ENCODE results near the gene RXRA.

The RXRA gene

GRCh38 chr9:134298000-134298399 is 28.3 kb upstream of the RXRA start:
- DNase-seq (ENCODE audit: low spot score), result no peak
- no peak for TF ChIP-seq CTCF (IDR thresholded peaks at IDR 0.05; ENCODE audit: borderline replicate concordance, control extremely low read depth, extremely low read depth, insufficient read depth, missing control alignments)
- in situ Hi-C loops (cut with MboI; ENCODE audit: low sequenced_read_pairs, unreplicated experiment), result no loop called here

- no peak for TF ChIP-seq CTCF (IDR thresholded peaks at IDR 0.05; ENCODE audit: borderline replicate concordance, control extremely low read depth, extremely low read depth, insufficient read depth, missing control alignments)
- in situ Hi-C loops (cut with MboI; ENCODE audit: low sequenced_read_pairs, unreplicated experiment), result no loop called here
- DNase-seq (ENCODE audit: low spot score), result no peak
Observed at GRCh38 chr9:134299068-134299467, 27.2 kb upstream of the RXRA start.

DNA sequence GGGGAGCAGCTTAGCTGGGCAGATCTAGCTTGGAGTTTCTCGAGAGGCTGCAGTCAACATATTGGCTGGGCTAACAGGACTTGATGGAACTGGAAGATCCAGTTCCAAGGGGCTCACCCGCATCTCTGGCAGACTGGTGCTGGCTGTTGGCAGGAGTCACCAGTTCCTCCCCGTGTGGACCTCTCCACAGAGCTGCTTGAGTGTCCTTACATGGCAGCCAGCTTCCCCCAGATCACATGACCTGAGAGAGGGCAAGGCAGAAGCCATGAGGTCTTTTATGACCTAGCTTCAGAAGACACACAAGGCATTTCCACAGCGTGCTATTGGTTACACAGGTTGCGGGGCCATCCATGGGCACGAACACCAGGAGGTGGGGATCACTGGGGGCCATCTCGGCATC is 26.4 kb upstream of the RXRA start:
- no peak for TF ChIP-seq CTCF (IDR thresholded peaks at IDR 0.05; ENCODE audit: borderline replicate concordance, control extremely low read depth, extremely low read depth, insufficient read depth, missing control alignments)
- DNase-seq (ENCODE audit: low spot score), result no peak
- in situ Hi-C loops (cut with MboI; ENCODE audit: low sequenced_read_pairs, unreplicated experiment), result no loop called here

GRCh38 chr9:134301387-134302129 is 24.7 kb upstream of the RXRA start:
- TF ChIP-seq CTCF (IDR thresholded peaks at IDR 0.05; ENCODE audit: borderline replicate concordance, control extremely low read depth, extremely low read depth, insufficient read depth, missing control alignments), result no peak
- no peak for DNase-seq (ENCODE audit: low spot score)
- in situ Hi-C loops (cut with MboI; ENCODE audit: low sequenced_read_pairs, unreplicated experiment), result no loop called here

GRCh38 chr9:134302130-134302817 is 24.0 kb upstream of the RXRA start:
- in situ Hi-C loops (cut with MboI; ENCODE audit: low sequenced_read_pairs, unreplicated experiment), result no loop called here
- TF ChIP-seq CTCF (IDR thresholded peaks at IDR 0.05; ENCODE audit: borderline replicate concordance, control extremely low read depth, extremely low read depth, insufficient read depth, missing control alignments), result no peak
- no peak for DNase-seq (ENCODE audit: low spot score)

GRCh38 chr9:134303601-134304000 is 22.7 kb upstream of the RXRA start:
- no peak for TF ChIP-seq CTCF (IDR thresholded peaks at IDR 0.05; ENCODE audit: borderline replicate concordance, control extremely low read depth, extremely low read depth, insufficient read depth, missing control alignments)
- in situ Hi-C loops (cut with MboI; ENCODE audit: low sequenced_read_pairs, unreplicated experiment), result no loop called here
- DNase-seq (ENCODE audit: low spot score), result no peak
